ENCODE data around the gene LRRC28. TPM values are rescaled to one million over a fixed set of nuclear protein-coding genes. Genes with fewer than 3 reads are reported as not detected.
"Not testable (repeated sequence)": the region's sequence is repeated elsewhere in the genome, so short reads cannot be mapped to it uniquely, and the experiment has no call there.

Gene LRRC28
- polyA plus RNA-seq (2013, experiment 1 of 2; ENCODE audit: insufficient read length): 20.3 TPM
- 21.5 TPM for polyA plus RNA-seq (2013, experiment 2 of 2; ENCODE audit: insufficient read length)

- peak; percentile 99 for DNase-seq
Observed at GRCh38 chr15:99250857-99251841, at the start of gene LRRC28. Gene LRRC28 (plus strand): TSS chr15:99251481. CDS start chr15:99255958, 4,477 bp downstream.

GRCh38 chr15:99202176-99202552, 49.1 kb upstream of the LRRC28 start:
- no peak for DNase-seq

DNA sequence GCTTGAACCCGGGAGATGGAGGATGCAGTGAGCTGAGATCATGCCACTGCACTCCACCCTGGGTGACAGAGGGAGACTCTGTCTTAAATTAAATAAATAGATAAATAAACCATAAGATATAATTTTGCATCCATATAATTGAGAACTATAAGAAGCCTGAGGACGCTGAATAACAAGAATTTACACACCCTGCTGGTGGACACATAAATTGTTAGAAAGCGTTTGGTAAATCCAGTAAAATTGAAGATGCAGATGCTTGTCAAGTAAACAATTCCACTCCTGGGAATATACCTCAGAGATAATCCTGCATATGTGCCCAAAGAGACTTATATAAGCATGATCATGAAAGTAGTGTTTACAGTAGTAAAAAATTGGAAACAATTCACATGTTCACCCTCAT, 43.6 kb upstream of the LRRC28 start:
- no peak for DNase-seq

GRCh38 chr15:99209326-99209725, 42.0 kb upstream of the LRRC28 start:
- DNase-seq: no peak

DNA sequence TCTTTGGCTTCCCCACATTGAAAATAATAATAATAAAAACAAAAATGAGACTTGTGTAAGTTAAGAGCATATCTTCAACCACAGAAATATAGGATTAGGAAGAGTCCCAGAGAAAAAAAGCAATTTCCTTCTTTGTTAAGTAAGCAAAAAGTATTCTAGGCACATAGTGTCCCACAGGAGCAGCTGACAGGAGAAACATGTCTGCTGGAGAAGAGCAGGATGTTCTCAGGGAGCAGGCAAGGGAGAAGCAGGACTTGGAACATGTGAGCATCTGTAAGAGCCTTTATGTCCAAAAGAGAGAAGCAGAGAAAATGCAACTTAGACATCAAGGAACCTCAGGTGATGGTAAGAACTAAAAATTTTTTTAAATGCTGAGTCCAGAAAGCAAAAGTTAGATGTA, 40.9 kb upstream of the LRRC28 start:
- DNase-seq: no peak

DNA sequence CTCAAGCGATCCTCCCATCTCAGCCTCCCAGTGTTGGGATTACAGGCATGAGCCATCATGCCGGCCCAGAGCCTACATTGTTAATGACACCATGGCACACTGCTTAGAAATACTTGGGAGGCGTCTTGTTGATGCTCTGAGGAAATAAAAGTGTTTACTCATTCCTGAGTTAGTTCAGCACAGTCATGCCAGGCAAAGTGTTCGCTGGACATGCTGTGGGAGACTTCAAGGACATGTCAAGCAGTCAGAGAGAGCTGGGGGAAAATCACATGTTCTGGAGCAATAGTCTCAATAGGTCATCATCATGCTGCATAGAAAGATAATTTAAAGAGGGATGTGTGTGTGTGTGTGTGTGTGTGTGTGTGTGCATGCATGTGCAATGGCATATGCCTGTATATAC, 39.4 kb upstream of the LRRC28 start:
- DNase-seq: no peak

DNA sequence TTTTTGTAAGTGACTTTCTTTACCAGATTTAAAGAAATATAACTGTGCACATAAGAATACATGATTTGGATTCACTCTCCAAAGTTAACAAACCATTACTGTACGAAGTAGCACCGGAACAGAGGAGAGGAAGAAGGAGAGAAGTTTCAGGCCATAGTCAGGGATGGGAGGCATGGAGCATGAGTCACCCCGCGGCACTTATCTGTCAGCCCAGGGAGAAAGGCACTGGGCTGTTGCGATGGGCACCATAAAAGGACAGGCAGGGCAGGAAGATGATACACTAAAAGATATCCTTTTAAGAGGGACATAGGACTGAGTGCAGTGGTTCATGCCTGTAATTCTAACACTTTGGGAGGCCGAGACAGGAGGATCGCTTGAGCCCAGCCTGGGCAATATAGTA, 38.9 kb upstream of the LRRC28 start:
- peak; percentile 54 for DNase-seq

GRCh38 chr15:99213187-99213811, 38.0 kb upstream of the LRRC28 start:
- peak; percentile 72 for DNase-seq

- no peak for DNase-seq
Observed at GRCh38 chr15:99224372-99225214, 26.7 kb upstream of the LRRC28 start.

DNA sequence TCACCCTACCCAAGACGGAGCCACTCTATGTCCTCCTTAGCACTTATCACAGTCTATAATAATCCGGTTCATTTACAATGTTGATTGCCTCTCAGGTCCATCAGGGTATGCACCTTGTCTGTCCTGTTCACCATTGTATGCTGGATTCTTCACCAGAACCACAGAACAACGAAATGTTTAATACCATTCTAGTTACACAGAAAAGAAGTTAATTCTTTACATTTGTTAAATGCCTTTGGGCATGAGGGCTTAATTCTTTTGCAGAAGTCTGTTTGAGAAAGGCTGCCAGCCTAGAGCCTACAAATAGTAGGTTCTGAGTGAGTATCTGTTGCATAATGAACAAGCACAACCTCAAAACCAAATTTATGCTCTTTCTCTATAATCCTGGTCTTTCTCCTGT, 24.5 kb upstream of the LRRC28 start:
- DNase-seq: no peak

- no peak for DNase-seq
Observed at GRCh38 chr15:99228120-99228770, 23.0 kb upstream of the LRRC28 start.

DNA sequence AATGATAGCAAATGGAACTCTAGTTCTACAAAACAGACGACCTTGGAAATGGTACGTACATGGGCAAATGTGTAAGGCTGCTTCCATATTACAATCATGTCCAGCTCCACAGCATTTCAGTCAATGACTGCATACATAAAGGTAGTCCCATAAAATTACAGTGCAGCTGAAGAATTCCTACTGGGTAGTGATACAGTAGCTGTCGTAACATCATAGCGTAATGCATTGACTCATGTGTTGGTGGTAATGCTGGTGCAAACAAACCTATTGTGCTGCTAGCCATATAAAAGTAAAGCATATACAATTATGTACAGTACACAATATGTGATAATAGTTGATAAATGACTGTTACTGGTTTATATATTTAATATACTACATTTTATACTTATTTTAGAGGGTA, 20.4 kb upstream of the LRRC28 start:
- DNase-seq: no peak

- DNase-seq: no peak
Observed at GRCh38 chr15:99232740-99233139, 18.5 kb upstream of the LRRC28 start.

- not testable (repeated sequence) for DNase-seq
Observed at GRCh38 chr15:99234160-99234559, 17.1 kb upstream of the LRRC28 start.

DNA sequence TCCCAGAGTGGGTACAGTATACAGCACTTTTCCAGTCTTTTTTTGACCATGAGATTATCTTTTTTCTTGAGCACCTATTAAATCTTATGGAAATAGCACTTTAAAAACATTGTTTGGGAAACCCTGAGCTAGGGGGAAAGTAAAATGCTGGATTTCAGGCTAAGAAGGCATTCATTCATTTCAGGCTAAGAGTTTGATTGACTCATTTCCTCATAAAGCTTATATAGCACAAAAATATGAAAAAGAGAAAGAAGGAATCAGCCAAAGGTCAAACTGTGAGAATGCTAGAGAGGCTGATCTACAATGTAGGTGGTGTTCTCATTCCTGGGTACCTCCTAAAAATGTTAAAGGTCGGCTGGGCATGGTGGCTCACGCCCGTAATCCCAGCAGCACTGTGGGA, 12.4 kb upstream of the LRRC28 start:
- no peak for DNase-seq

DNA sequence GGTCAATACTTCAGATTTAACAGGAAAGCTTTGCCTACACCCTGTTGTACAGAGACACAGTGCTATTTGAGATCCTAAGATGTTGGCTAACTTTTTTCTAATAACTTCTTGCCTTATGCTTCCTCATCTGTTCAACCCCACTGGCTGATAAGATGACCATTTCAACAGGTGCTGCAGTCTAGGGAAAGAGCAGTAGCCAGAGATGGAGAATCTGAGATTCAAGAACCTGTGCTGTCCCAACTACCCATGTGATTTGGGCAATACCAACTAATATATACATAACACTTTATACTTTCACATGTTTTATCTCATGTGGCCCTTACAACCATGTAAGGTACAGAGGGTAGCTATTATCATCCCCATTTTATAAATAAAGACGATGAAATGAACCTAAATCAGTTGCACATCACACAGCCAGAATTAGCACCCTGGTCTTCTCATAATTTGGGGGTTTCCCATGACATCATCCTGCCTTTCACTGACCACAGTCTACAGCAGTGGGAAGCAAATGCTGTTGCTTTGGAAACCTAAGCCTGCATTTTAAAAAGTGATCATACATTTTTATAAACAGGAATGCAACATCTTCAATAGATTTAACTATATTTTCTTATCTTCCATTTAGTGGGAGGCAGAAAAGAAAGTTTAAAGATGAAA, 11.6 kb upstream of the LRRC28 start:
- DNase-seq: no peak

DNA sequence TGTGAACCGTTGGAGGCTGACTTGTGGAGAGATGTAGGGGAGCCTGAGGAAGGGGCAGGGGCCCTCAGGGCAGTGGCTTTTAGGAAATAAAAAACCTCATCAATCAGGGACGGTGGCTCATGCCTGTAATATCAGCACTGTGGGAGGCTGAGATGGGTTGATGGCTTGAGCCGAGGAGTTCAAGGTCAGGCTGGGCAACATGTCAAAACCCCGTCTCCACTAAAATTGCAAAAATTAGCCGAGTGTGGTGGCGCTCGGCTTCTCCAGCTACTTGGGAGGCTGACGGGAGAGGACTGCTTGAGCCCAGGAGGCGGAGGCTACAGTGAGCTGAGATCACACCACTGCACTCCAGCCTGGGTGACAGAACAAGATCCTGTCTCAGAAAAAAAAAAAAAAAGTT, 9.5 kb upstream of the LRRC28 start:
- DNase-seq: no peak

DNA sequence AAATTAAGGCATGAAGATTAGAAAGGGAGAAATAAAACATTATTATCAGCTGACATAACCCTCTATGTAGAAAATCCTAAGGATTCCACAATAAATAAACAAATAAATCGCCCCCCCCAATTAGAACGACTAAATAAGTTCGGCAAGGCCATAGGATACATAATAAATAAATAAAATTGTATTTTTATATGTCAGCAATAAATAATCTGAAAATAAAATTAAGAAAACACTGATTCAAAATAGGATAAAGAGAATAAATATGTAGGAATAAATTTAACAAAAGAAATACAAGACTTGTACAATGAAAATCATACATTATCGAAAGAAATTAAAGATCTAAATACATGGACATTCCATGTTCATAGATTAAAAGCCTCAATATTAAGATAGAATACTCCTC, 7.0 kb upstream of the LRRC28 start:
- no peak for DNase-seq

GRCh38 chr15:99247062-99247461, 4.2 kb upstream of the LRRC28 start:
- no peak for DNase-seq

DNA sequence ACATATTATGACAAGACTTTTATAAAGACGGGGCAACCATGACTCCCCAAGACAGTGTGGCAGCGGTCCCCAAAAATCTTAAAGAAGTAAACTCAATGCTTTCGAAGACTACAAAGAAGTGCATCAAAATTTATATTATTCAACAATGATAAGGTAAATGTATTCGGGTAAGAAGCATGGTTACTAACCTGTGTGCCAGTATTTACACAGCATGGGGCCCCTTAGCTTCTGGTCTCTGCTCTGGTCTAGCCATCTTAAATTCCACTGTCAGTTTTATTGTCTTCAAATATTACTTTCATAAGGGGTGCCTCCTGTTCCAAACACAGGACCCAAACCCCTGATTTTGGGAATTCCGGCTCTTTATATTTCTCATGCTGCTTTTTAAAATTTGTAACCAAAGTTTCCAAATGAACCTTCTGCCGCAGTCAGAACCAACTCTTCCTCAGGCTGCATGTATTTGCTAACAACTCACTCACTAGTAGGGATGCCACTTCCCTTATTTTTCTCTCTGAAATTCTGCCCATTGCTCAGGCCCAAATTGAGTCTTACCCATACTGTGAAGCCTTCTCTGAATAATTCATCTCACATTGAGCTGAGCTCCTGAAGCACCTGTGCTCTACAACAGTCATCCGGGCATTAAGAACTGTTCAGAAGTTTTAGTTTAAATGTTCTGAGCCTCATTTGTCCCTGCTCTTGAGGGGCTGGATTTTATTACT, 3.1 kb upstream of the LRRC28 start:
- DNase-seq: no peak

DNA sequence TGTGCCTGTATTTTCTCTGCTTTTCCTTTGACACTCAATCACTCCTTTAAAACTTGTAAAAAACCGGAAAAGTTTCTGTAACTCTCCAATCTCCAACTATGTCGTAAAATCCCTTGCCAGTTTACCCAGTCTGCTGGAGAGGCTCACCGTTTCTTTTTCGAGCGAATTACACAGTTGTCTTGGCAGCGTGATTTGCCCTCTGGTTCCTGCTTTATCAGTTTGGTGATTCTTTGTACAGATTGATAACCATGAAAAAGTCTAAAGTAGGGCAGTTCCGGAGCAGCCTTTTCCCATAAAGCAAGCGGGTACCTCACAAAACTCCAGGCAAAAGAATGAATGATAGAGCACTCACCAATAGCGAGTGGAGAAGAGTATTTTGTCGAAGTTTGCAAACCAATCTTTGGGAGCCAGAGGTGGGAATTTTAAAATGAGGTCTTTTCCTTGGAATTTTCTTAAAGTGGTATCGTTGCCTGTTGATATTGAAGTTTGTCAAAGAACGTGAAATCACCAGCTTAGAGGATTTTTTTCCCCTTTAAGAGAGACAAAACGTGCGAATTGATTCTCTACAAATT, 1.9 kb upstream of the LRRC28 start, which contains the start of gene TTC23:
Gene TTC23 (minus strand): TSS at position 312 of the 572 bp plus-strand sequence. CDS start 20,869 bp downstream, outside the sequence.
- peak; percentile 90 for DNase-seq
